HG02938 (cell line): Measurements from ENCODE around the gene SNHG17.
"Not testable (repeated sequence)": the region's sequence is repeated elsewhere in the genome, so short reads cannot be mapped to it uniquely, and the experiment has no call there.

ENCODE experiments used
- ATAC-seq: cut with Tn5 transposase; IDR thresholded peaks from one replicate; pipeline ENCODE4 v1.9.1; 2021; ENCODE audit warnings: mild to moderate bottlenecking, moderate library complexity; ENCODE audit not compliant: unreplicated experiment

The SNHG17 gene

DNA sequence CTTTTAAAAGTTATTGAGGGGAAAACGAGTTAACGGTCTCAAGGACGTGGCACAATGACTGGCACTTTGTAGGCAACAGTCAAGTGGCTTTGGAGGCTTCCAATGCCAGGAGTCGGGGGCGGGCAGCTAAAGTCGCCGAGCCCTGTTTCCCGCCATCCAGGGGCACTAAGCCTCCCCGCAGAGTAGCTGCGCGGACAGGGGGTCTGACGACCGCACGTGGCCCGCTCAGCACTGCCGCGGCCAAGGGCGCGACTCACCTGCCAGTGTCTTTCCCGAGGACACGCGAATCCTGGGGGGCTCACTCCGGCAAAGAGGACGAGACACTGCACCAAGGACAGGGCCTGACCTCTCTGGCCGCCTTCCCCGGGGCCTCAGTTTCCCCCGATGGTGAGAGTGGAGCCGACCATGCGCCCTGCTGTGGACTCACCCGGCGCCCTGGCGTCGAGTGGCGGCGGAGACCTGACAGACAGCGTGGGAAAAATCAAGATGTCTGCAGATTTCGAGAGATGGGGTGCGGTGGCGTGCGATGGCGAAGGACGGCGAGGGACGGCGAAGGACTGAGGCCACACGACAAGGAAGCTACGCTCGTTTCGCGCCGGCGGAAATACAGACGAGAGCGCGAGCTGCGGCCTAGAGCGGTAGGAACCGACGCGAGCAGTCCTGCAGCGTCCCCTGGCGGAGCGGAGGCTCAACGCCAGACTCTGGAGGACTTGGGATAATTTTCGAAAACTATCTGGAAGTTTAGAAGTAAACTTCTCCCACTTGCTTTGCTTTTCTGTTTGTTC, at the start of gene SNHG17:
Gene SNHG17 (minus strand): TSS at position 559 of the 785 bp plus-strand sequence.
- peak; percentile 63 for ATAC-seq

DNA sequence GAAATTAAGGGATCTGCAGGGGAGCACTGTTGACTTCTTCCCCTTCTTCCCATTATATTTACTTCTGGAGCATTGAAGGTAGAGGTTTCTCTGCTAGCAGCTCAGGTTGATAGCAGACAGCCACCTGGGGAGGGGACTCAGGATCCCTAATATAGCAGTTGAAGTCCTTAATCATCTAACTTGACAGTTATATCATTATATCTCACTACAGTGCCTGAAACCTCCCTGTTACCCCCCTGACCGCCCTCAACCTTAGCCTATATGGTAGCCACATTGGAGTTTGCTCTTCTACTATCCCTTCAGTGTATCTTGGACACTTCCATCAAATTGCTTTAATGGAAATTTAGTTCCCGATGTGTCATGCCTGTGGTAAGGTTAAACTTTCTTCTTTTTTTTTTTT, 44.5 kb upstream of the SNHG17 start:
- ATAC-seq: no peak

DNA sequence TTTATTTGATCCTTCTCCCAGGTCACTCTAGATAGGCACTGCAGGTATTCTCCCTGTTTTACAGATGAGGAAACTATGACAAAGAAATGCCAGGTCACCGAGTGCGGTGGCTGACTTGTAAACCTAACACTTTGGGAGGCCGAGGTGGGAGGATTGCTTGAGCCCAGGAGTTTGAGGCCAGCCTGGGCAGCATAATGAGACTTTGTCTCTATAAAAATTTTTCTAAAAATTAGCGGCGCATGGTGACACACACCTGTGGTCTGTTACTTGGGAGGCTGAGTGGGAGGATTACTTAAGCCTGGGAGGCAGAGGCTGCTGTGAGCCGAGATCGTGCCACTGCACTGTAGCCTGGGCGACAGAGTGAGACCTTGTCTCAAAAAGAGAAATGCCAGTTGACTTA, 42.6 kb upstream of the SNHG17 start:
- ATAC-seq: no peak

DNA sequence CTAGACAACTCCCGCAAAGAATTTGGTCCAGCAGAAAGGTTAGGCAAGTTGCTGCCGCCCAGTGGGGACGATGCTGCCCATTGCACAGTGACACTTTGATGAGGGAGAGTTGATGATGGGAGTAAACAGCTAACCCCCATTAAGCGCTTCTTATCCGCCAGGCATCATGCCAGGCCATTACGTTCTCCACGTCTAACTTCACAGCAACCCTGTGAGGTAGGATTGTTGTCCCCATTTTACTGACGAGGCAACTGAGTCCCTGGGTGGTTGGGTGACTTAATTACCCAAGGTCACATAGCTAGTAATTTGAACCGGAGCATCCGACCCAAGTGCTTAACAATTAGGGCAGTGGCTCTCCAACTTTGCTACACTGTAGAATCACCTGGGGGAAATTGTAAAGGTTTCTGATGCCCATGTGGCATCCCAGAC, 38.3 kb upstream of the SNHG17 start:
- no peak for ATAC-seq

DNA sequence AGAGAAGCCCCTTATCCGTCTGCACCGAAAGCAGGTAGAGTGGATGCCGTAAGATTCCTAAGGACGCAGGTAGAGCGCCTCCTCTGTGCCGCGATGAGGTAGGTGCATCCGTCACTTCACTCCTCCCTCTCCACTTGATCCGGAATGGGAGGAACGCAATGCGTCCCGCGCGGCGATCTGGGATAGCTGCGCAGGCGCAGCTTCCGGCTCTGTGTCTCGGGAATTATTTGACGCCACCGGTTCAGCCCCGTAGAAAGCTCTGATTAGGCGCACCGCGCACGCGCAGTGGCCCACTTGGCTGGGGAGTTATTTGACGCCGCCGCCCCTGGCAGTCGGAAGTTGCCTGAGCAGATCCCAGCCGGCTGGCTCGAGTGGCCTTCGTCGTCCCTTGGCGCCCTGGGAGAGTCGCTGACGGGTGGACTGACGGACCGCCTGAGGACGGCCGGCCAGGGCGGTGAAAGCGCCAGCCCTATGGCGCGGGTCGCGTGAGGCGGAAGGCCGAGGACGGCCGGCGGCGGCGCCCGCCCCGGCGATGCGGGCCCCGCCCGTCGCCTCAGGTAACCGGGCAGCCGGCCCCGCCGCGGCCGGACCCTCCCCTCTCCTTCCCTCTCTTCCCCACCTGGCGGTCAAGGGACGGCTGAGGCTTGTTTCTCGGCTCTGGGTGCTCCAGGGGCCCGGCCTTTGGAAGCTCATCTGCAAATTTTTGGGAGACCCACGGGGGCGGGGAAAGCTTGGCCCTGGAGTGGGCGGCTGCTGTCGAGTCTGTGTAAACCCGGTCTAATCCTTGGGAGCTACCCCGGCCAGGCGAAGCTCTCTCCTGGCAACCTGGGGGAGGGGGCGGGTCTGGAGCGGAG, 37.6 kb upstream of the SNHG17 start, which contains the start of gene RALGAPB:
Gene RALGAPB (plus strand): TSS at position 331 of the 854 bp plus-strand sequence. CDS start 15,590 bp downstream, outside the sequence.
- peak; percentile 89 for ATAC-seq

DNA sequence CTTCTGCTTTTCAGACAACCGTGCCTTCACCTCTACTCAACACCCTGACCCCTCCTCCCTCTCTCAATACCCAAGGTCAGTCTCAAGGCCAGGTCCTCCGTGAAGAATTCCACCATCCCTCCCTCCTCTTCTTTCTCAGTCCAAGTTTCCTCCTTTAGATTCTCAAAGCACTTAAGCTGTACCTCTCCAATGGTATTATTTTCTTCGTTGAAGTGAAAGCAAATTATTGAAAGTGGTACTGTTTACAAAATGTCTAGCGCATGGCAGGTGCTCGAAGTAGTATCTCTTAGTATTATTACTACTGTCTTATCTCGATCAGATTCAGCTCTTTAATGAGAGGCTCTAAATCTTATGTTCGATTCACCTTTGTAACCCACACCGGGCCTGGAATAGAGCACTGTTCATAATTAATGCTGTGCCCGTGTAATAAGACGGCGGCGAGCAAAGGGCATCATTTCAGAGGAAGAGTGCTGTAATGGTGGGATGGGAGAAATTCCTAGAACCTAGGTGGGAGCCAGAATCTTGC, 36.9 kb upstream of the SNHG17 start:
- no peak for ATAC-seq

DNA sequence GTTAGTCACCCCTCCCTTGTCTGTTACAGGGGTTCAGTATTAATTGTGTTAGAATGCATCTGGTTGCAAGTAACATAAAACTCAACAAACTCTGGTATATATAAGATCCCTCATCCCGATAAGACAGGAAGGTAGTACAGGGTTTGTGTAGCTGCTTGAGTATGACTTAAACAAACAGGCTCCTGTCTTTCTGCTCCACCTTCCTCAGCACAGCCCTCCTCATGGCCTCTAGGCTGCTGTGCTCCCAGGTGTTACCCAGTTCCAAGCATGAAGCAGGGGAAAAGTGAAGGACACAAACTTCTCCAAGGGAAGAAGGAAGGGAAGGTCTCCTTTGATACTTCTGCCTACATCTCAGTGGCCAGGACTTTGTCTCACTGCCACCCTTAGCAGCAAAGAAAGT, 36.1 kb upstream of the SNHG17 start:
- ATAC-seq: no peak

DNA sequence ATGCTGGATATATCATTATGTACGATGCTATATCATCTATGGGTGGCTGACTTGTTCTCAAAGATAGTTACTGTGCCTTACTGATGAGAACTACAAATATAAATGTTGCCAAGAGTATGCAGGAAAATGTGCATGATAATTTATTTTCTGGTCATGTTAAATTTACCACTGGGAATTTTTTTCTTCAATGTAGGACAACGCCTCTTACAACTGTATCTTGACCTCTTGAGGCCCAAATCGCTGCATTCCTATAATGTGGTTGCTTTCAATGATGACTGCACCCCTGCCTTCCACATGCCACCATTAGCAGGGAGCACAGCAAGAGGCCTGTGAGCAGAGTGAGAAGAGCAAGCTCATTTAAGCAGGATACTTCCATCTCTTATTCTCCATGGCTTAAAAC, 31.9 kb upstream of the SNHG17 start:
- no peak for ATAC-seq

DNA sequence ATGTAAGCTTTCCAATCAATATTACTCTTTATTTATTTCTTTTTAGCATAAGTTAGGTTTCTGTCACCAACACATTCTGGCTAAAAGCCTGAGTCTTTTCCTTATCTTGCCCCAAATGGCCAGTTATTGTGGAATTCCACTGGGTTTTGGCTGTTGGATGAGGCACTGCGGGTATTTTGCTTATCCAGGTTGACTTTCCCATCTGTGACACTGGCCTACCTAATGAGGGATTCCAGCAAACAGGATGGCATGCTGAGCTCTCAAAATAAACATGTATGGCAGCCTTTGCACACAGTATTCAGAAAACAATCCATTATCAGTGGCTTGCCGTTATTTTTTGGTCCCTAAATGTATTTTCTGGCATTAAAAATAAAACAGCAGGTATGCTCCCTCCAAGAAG, 31.0 kb upstream of the SNHG17 start:
- no peak for ATAC-seq

DNA sequence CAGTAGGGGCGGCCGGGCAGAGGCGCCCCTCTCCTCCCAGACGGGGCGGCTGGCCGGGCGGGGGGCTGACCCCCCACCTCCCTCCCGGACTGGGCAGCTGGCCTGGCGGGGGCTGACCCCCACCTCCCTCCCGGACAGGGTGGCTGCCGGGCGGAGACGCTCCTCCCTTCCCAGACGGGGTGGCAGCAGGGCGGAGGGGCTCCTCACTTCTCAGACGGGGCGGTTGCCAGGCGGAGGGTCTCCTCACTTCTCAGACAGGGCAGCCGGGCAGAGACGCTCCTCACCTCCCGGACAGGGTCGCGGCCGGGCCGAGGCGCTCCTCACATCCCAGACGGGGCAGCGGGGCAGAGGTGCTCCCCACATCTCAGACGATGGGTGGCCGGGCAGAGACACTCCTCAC, 26.4 kb upstream of the SNHG17 start:
- ATAC-seq: not testable (repeated sequence)

DNA sequence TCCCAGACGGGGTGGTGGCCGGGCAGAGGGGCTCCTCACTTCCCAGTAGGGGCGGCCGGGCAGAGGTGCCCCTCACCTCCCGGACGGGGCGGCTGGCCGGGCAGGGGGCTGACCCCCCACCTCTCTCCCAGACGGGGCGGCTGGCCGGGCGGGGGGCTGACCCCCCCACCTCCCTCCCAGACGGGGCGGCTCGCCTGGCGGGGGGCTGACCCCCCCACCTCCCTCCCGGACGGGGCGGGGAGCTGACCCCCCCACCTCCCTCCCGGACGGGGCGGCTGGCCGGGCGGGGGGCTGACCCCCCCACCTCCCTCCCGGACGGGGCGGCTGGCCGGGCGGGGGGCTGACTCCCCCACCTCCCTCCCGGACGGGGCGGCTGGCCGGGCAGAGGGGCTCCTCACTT, 26.0 kb upstream of the SNHG17 start:
- ATAC-seq: not testable (repeated sequence)

DNA sequence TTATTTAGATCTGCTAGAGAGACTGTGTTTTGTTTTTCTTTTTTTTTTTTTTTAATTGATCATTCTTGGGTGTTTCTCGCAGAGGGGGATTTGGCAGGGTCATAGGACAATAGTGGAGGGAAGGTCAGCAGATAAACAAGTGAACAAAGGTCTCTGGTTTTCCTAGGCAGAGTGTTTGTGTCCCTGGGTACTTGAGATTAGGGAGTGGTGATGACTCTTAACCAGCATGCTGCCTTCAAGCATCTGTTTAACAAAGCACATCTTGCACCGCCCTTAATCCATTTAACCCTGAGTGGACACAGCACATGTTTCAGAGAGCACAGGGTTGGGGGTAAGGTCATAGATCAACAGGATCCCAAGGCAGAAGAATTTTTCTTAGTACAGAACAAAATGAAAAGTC, 25.5 kb upstream of the SNHG17 start:
- ATAC-seq: not testable (repeated sequence)

DNA sequence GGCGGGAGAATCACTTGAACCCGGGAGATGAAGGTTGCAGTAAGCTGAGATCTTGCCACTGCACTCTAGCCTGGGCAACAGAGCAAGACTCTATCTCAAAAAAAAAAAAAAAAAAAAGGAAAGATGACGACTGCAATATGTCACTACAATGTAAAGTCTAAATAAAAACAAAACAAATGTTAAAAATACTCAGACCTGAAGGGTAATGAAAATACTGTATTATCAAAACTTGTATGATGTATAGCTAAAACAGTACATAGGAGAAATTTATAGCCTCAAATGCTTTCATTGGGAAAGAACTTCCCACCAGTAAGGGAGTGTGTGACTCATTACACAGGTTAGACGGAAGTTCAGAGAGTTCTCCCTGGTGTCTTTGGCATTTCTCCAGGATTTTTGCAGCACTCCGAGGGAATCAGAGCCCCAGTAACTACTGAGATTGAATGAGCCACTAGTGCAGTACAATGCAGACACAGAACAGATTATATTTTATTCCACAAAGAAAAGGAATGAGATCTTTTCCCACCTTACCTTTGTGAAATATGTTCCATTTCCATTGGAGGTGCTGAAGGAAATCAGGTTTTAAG, 25.0 kb upstream of the SNHG17 start:
- no peak for ATAC-seq

DNA sequence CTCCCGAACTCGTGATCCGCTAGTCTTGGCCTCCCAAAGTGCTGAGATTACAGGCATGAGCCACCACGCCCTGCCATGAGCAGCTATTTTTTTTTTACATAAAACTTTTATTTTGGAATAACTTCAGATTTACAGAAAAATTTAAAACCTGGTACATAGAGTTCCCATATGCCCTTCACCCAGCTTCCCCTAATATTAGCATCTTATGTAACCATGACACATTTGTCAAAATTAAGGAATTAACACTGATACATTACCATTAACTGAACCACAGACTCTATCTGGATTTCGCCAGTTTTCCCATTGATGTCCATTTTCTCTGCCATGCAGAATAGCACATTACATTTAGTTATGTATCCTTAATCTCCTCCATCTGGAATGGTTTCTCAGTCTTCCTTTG, 23.2 kb upstream of the SNHG17 start:
- ATAC-seq: no peak

DNA sequence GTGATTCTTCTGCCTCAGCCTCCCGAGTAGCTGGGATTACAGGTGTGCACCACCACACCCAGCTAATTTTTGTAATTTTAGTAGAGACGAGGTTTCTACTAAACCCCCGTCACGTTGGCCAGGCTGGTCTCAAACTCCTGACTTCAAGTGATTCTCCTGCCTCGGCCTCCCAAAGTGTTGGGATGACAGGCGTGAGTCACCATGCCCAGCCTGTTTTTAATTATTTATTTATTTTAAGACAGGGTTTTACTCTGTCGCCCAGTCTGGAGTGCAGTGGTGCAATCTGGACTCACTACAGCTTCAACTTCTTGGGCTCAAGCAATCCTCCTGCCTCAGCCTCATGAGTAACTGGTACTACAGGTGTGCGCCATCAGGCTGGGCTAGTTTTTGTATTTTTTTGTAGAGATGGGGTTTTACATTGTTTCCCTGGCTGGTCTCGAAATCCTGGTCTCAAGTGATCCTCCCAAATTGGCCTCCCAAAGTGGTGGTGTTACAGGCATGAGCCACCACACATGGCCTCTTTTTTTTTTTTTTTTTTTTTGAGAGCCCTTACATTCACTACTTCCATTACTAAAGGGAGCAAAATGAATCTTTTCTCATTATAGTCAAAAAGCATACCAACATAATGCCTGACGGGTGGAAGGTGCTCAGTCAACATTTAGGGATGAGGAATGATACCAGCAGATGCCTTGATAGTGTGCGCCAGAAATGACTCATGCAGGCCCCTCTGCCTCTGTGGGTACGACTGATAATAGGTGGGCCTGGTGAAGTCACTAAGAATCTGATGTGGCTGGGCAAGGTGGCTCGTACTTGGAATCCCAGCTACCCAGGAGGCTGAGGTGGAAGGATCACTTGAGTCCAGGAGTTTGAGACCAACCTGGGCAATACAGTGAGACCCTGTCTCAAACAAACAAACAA, 19.7 kb upstream of the SNHG17 start:
- no peak for ATAC-seq

DNA sequence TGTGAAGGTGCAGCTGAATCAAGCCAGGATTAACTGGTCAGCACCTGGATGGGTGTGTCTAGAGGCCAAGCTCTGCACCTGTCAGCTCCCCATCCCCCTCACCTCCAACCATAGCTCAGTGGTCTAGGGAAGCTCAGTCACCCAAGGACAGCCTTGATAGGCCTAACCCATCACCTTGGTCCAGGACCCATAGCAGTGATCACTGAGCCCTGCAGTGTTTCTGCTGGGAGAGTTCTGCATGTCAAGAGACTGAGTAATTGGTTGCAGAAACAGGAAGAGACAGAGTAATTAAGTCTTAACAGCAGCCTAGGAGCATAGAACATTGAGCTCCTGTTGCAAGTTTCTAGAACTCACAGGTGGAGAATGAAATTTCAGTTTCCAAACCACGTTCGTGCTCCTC, 18.8 kb upstream of the SNHG17 start:
- no peak for ATAC-seq

DNA sequence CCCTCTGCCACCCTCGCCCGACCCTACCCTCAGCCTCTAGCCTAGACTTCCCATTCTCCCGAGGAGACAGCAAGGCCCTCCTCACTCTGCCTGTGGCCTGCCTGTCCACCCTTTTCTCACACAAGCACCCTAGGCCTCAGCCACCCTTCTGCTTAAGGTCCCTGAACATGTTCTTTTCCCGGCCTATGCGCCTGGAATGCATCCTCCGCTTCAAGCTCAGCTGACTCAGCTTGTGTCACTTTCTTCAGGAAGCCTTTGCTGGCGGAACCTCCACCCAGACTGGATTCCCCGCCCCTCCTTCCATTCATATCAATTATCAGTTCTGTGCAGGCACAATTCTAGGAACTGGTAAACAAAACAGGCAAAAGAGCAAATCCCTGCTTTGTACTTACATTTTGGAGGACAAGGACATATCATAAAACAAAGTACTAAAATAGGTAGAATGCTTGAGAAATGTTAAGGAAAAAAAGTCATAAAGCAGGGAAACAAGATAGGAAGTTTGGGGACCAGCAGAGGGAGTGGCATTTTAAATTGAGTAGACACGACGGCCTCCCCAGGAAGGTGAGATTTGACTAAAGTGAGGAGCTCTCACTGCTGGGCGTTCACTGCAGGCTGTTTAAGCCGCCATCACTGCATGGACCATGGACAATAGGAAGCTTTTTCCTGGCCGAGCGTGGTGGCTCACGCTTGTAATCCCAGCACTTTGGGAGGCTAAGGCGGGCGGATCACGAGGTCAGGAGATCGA, 17.9 kb upstream of the SNHG17 start:
- no peak for ATAC-seq

DNA sequence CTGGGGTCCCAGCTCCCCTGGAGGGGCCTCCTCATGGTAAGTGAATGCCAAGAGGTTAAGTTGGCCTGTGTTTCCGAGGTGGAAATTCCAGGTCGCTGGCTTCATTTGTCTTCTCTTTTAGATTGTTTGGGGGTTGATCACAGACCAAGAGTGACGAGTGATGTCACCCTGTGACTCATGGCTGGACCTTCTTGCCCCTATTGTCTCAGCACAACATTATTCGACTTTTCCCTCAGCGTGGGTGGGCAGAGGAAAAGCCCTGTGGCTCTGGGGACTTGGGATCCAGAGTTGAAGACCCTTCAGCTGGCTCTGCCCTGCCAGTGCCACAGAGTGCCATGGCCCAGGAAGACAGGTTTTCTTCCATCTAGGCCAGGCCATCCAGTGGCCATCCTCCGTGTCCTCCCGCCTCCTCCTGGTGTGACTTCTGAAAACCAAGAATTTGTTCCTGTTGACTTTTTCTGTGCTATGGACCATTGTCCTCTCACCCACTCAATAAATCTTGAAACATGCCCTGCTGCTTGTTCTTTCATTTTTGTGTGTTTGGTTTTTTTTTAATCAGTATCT, 15.4 kb upstream of the SNHG17 start:
- ATAC-seq: no peak

DNA sequence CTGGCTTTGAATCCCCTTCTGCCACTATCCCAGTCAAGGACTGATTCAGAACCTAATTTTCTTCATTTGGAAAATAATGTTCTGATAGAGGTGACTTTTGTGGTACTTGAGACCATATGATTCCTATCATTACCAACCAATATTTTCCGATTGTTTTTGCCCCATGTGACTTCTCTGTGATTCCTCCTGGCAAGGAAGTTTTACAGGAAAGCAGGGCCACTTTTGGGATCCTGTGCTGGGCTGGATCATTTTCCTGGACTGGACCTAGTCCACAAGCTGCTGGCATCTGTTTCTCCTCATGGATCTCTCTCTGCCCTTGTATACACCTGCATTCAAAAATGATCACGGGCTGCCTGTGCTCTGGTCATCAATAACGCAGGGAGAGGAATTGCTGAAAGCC, 13.9 kb upstream of the SNHG17 start:
- ATAC-seq: no peak
